Brain microvascular endothelial cell (primary cell): ENCODE measurements around the gene RFC1.
"Not testable (repeated sequence)": the region's sequence is repeated elsewhere in the genome, so short reads cannot be mapped to it uniquely, and the experiment has no call there.

Source experiments
- DNase-seq: peaks from one replicate; pipeline ENCODE4 v3.0.0-alpha.2; 2020
- H3K27ac ChIP-seq: fragments of 250-450 bp; sonication (Bioruptor Pico); 2 replicates; pipeline ENCODE4 v1.5.1; 2020; ENCODE audit warnings: mild to moderate bottlenecking, moderate library complexity
- H3K27me3 ChIP-seq: fragments of 250-450 bp; sonication (Bioruptor Pico); replicated peaks from 2 replicates; pipeline ENCODE4 v1.5.1; 2020; ENCODE audit warnings: mild to moderate bottlenecking
- H3K36me3 ChIP-seq: fragments of 250-450 bp; sonication (Bioruptor Pico); replicated peaks from 2 replicates; pipeline ENCODE4 v1.5.1; 2020; ENCODE audit warnings: mild to moderate bottlenecking
- H3K4me3 ChIP-seq: 2 replicates; pipeline ENCODE4 v1.5.1; 2011; ENCODE audit warnings: low read depth, mild to moderate bottlenecking, control low read depth, low read length, moderate library complexity
- CTCF ChIP-seq: IDR thresholded peaks from 2 replicates; pipeline ENCODE4 v1.5.1; 2011; ENCODE audit warnings: low read depth, mild to moderate bottlenecking, moderate library complexity, low read length, control low read depth, inconsistent platforms; ENCODE audit errors: missing control alignments
- in situ Hi-C: cut with HindIII; loops from 2 replicates; pipeline ENCODE4 v1.10.0; 2017; ENCODE audit warnings: low sequenced_read_pairs, low pct_ligation_motif_present

Gene RFC1

GRCh38 chr4:39394706-39395105 is 28.5 kb upstream of the RFC1 start:
- H3K36me3 ChIP-seq, result no peaks in the 10 kb centered on the region
- TF ChIP-seq CTCF, result no peak
- in situ Hi-C loops, result no loop called here
- H3K27me3 ChIP-seq, result no peaks in the 10 kb centered on the region
- DNase-seq, result no peak
- H3K27ac ChIP-seq, result no peak overlapping the region
- H3K4me3 ChIP-seq, result no peak overlapping the region

GRCh38 chr4:39390603-39391002 is 24.4 kb upstream of the RFC1 start:
- H3K4me3 ChIP-seq, result no peak overlapping the region
- no peak for TF ChIP-seq CTCF
- no peaks in the 10 kb centered on the region for H3K27me3 ChIP-seq
- no peak overlapping the region for H3K27ac ChIP-seq
- no peaks in the 10 kb centered on the region for H3K36me3 ChIP-seq
- in situ Hi-C loops, result no loop called here
- no peak for DNase-seq

GRCh38 chr4:39384563-39384962 is 18.4 kb upstream of the RFC1 start:
- in situ Hi-C loops, result no loop called here

GRCh38 chr4:39383690-39384089 is 17.5 kb upstream of the RFC1 start:
- Histone ChIP-seq H3K27ac (no peak overlapping the region), H3K4me3 (no peak overlapping the region), H3K36me3 (no peaks in the 10 kb centered on the region), H3K27me3 (no peaks in the 10 kb centered on the region)
- TF ChIP-seq CTCF, result no peak
- no peak for DNase-seq
- in situ Hi-C loops, result no loop called here

More at GRCh38 chr4:39384563-39384962, 18.4 kb upstream of the RFC1 start:
- no peaks in the 10 kb centered on the region for H3K36me3 ChIP-seq
- no peak for TF ChIP-seq CTCF
- no peaks in the 10 kb centered on the region for H3K27me3 ChIP-seq
- no peak for DNase-seq
- H3K27ac ChIP-seq, result no peak overlapping the region
- H3K4me3 ChIP-seq, result no peak overlapping the region

GRCh38 chr4:39375478-39375877 is 9.3 kb upstream of the RFC1 start:
- DNase-seq, result no peak
- Histone ChIP-seq H3K27ac (no peak overlapping the region), H3K36me3 (no peaks in the 10 kb centered on the region), H3K4me3 (no peak overlapping the region), H3K27me3 (no peaks in the 10 kb centered on the region)
- in situ Hi-C loops, result no loop called here
- no peak for TF ChIP-seq CTCF

GRCh38 chr4:39371209-39371608 is 5.0 kb upstream of the RFC1 start:
- in situ Hi-C loops, result not testable (repeated sequence)

GRCh38 chr4:39369301-39369700 is 3.1 kb upstream of the RFC1 start:
- DNase-seq, result no peak
- in situ Hi-C loops, result no loop called here
- Histone ChIP-seq H3K36me3 (peaks cover 2% of the 10 kb centered on the region), H3K27me3 (no peaks in the 10 kb centered on the region), H3K4me3 (no peak overlapping the region), H3K27ac (no peak overlapping the region)
- no peak for TF ChIP-seq CTCF

More at GRCh38 chr4:39371209-39371608, 5.0 kb upstream of the RFC1 start:
- not testable (repeated sequence) for H3K36me3 ChIP-seq, DNase-seq, H3K4me3 ChIP-seq, H3K27me3 ChIP-seq, H3K27ac ChIP-seq
